ENCODE results near the gene LRRC32. TPM values are rescaled to one million over a fixed set of nuclear protein-coding genes. Genes with fewer than 3 reads are reported as not detected.

Gene LRRC32
- total RNA-seq, 1 donor from 2014 or later = 32.5 TPM

- no peak for ATAC-seq
- intact Hi-C loops (cut with DNase I) = no loop called here
Observed at GRCh38 chr11:76667856-76668255, 2.7 kb downstream of the LRRC32 start.

GRCh38 chr11:76667271-76667818, 3.2 kb downstream of the LRRC32 start:
- DNase-seq (ENCODE audit: missing footprints) (peak; percentile 53), ATAC-seq (no peak)
- intact Hi-C loops (cut with DNase I) = no loop called here

More at GRCh38 chr11:76667856-76668255, 2.7 kb downstream of the LRRC32 start:
- DNase-seq (ENCODE audit: missing footprints) = peak; percentile 47

- intact Hi-C loops (cut with DNase I) = no loop called here
Observed at GRCh38 chr11:76666830-76667229, 3.7 kb downstream of the LRRC32 start.

GRCh38 chr11:76666408-76666807, 4.1 kb downstream of the LRRC32 start:
- intact Hi-C loops (cut with DNase I) = no loop called here
- ATAC-seq = peak; percentile 53

More at GRCh38 chr11:76666830-76667229, 3.7 kb downstream of the LRRC32 start:
- DNase-seq (ENCODE audit: missing footprints) (peak; percentile 16), ATAC-seq (no peak)

GRCh38 chr11:76665921-76666351, 4.6 kb downstream of the LRRC32 start:
- intact Hi-C loops (cut with DNase I) = no loop called here
- ATAC-seq (no peak), DNase-seq (ENCODE audit: missing footprints) (peak; percentile 55)

More at GRCh38 chr11:76666408-76666807, 4.1 kb downstream of the LRRC32 start:
- peak; percentile 80 for DNase-seq (ENCODE audit: missing footprints)

GRCh38 chr11:76665172-76665571, 5.4 kb downstream of the LRRC32 start:
- intact Hi-C loops (cut with DNase I) = no loop called here
- peak; percentile 49 for DNase-seq (ENCODE audit: missing footprints)
- ATAC-seq = no peak

GRCh38 chr11:76664578-76665061, 5.9 kb downstream of the LRRC32 start:
- ATAC-seq (no peak), DNase-seq (ENCODE audit: missing footprints) (peak; percentile 16)
- intact Hi-C loops (cut with DNase I) = no loop called here

GRCh38 chr11:76663912-76664440, 6.6 kb downstream of the LRRC32 start:
- intact Hi-C loops (cut with DNase I) = no loop called here
- DNase-seq (ENCODE audit: missing footprints) (peak; percentile 21), ATAC-seq (no peak)

GRCh38 chr11:76663486-76663810, 7.1 kb downstream of the LRRC32 start:
- ATAC-seq (no peak), DNase-seq (ENCODE audit: missing footprints) (peak; percentile 9)
- intact Hi-C loops (cut with DNase I) = no loop called here

GRCh38 chr11:76662656-76663485, 7.7 kb downstream of the LRRC32 start:
- intact Hi-C loops (cut with DNase I) = no loop called here
- DNase-seq (ENCODE audit: missing footprints) (peak; percentile 66), ATAC-seq (no peak)

- ATAC-seq (no peak), DNase-seq (ENCODE audit: missing footprints) (peak; percentile 20)
- intact Hi-C loops (cut with DNase I) = no loop called here
Observed at GRCh38 chr11:76661834-76662434, 8.6 kb downstream of the LRRC32 start.

- ATAC-seq (no peak), DNase-seq (ENCODE audit: missing footprints) (peak; percentile 65)
- intact Hi-C loops (cut with DNase I) = no loop called here
Observed at GRCh38 chr11:76661306-76661751, 9.2 kb downstream of the LRRC32 start.

GRCh38 chr11:76660533-76661305, 9.8 kb downstream of the LRRC32 start:
- ATAC-seq (no peak), DNase-seq (ENCODE audit: missing footprints) (peak; percentile 63)
- intact Hi-C loops (cut with DNase I) = no loop called here

GRCh38 chr11:76659672-76660532, 10.6 kb downstream of the LRRC32 start:
- ATAC-seq = no peak
- peak; percentile 68 for DNase-seq (ENCODE audit: missing footprints)

GRCh38 chr11:76658651-76659650, 11.6 kb downstream of the LRRC32 start:
- intact Hi-C loops (cut with DNase I) = no loop called here
- DNase-seq (ENCODE audit: missing footprints) = peak; percentile 66

More at GRCh38 chr11:76659672-76660532, 10.6 kb downstream of the LRRC32 start:
- intact Hi-C loops (cut with DNase I) = no loop called here

GRCh38 chr11:76658231-76658630, 12.3 kb downstream of the LRRC32 start:
- ATAC-seq = no peak
- peak; percentile 21 for DNase-seq (ENCODE audit: missing footprints)
- intact Hi-C loops (cut with DNase I) = no loop called here

More at GRCh38 chr11:76658651-76659650, 11.6 kb downstream of the LRRC32 start:
- no peak for ATAC-seq

All from Right ventricle myocardium inferior (tissue), 1 donor.